NT2/D1 (cell line): Measurements from ENCODE around the gene SLC25A40.

ENCODE experiments used
- SUZ12 ChIP-seq: IDR thresholded peaks from 2 replicates; pipeline ENCODE4 v1.6.1; 2011; ENCODE audit not compliant: insufficient read length, insufficient read depth; ENCODE audit errors: extremely low read depth
- YY1 ChIP-seq: IDR thresholded peaks from 2 replicates; pipeline ENCODE4 v1.6.1; 2011; ENCODE audit not compliant: insufficient read length, insufficient read depth

- TF ChIP-seq SUZ12 (no peak), YY1 (no peak)
Measured at GRCh38 chr7:87899255-87899654, 23.1 kb upstream of the SLC25A40 start.
